ENCODE data around the gene NR4A3.

GRCh38 chr9:99816392-99816791 lies 5.3 kb upstream of the NR4A3 start:
- no peak for TF ChIP-seq CTCF (IDR thresholded peaks at IDR 0.05)
- no peak for TF ChIP-seq POLR2A (IDR thresholded peaks at IDR 0.05)

Data from lower leg skin (tissue), 3 donors.